Measurements from ENCODE around the gene TGFA.

The TGFA gene

DNA sequence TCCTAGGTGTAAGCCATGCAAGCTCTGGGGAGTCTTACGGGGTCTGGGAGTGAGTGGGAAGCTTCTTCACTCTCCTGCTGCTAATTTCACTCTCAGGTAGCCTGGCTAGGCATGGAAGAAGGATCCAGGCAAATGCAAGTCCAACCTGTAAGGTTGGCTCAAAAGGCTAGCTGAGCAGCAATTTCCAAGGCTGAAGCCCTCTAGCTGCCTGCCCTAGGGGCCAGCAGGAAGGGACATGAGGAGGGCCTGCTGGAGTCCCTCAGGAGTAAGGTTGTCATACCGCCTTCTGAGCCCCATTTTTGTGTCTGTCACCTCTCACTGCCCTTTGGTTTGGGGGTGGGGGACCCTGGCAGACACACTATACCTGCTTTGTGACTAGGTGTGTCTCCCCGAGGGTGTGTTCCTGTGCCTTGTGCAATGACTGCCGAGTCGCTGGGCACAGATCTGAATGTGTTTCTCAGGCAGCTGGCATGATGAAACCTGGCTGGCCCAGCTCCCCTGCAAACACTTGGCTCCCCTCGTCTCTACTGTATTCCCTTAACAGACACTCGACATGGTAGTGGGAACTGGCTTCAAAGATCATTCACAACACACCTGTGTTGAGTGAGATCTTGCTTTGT is 127.8 kb downstream of the TGFA start:
- no peak for DNase-seq (ENCODE audit: low read depth in 1 of 2, low spot score in 1 of 2)

- no peak for DNase-seq (ENCODE audit: low read depth in 1 of 2, low spot score in 1 of 2)
These were observed 132.9 kb downstream of the TGFA start for GRCh38 chr2:70420740-70421139.

DNA sequence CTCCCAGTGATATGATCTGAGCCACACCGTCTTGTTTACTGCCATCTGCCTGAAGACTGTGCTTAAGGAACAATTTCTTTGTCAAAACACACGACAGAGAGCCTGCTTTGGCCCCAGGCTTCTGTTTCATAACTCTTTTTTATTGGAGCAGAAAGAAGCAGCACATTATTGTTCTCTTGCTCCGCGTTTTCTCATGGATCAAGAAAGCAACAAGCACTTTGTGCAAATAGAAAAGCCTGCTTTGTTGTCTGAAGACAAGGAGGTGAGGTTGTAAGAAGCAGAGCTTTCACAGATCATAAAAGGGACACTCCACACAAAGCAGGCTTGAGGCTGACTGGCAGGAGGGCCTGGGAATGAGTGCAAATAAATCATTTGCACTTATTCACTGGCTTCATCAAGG is 133.5 kb downstream of the TGFA start:
- DNase-seq (ENCODE audit: low read depth in 1 of 2, low spot score in 1 of 2), result no peak

GRCh38 chr2:70418514-70418913 is 135.1 kb downstream of the TGFA start:
- no peak for DNase-seq (ENCODE audit: low read depth in 1 of 2, low spot score in 1 of 2)

DNA sequence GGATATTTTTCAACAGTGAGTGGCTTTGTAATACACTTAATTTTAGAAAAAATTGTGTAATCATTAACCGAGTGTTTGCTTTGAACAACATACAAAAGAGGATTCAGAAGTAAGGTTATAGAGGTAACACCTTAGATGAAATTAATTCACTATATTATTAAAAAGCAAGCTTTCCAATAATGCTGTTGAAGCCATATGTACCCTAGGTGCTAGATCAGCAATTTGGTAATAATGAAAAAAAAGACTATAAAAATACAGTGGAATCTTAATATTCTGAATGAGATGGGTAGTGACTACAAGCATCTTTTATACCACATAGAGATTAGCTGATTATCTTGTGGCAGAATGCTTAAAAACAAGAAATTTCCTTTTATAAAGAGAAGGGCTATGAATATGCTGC is 136.6 kb downstream of the TGFA start:
- DNase-seq (ENCODE audit: low read depth in 1 of 2, low spot score in 1 of 2), result no peak

- no peak for DNase-seq (ENCODE audit: low read depth in 1 of 2, low spot score in 1 of 2)
These were observed 141.1 kb downstream of the TGFA start for GRCh38 chr2:70412294-70413070.

- DNase-seq (ENCODE audit: low read depth in 1 of 2, low spot score in 1 of 2), result no peak
These were observed 142.0 kb downstream of the TGFA start for GRCh38 chr2:70411483-70412125.

DNA sequence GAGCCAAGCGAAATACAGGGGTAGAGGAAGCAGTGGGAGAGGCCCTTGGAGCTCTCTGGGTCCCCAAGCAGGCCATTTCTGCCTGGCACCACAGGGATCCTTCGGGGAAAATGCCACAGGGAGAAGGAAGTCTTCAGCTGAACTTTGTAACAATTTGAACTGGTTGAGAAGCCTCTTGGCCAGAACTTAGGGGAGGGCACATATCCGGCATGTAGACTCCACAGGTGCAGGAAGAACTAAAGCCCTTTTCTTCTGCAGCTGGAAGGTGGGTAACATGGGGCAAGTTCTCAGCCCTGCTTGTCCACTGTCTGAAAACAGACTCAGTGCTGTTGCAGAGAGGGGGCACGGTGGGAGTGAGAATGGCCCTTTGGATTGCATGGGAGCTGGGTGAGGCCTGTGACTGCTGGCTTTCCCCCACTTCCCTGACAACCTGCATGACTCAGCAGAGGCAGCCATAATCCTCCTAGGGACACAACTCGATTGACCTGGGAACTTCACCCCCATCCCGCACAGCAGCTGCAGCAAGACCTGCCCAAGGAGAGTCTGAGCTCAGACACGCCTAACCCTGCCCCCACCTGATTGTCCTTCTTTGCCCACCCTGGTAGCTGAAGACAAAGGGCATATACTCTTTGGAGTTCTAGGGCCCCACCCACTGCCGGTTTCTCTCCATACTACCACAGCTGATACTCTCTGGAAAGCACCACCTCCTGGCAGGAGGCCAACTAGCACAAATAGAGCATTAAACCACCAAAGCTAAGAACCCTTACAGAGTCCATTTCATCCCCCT is 150.2 kb downstream of the TGFA start:
- no peak for DNase-seq (ENCODE audit: low read depth in 1 of 2, low spot score in 1 of 2)

- no peak for DNase-seq (ENCODE audit: low read depth in 1 of 2, low spot score in 1 of 2)
These were observed 153.1 kb downstream of the TGFA start for GRCh38 chr2:70400539-70400938.

- no peak for DNase-seq (ENCODE audit: low read depth in 1 of 2, low spot score in 1 of 2)
These were observed 154.6 kb downstream of the TGFA start for GRCh38 chr2:70399046-70399445.

Data from stimulated activated CD4-positive, alpha-beta T cell treated with anti-CD3 and anti-CD28 coated beads, Interleukin-15, amount 100 ng/mL, for 1 hour (primary cell).